Measurements from ENCODE around the gene ZNF506.

The ZNF506 gene

DNA sequence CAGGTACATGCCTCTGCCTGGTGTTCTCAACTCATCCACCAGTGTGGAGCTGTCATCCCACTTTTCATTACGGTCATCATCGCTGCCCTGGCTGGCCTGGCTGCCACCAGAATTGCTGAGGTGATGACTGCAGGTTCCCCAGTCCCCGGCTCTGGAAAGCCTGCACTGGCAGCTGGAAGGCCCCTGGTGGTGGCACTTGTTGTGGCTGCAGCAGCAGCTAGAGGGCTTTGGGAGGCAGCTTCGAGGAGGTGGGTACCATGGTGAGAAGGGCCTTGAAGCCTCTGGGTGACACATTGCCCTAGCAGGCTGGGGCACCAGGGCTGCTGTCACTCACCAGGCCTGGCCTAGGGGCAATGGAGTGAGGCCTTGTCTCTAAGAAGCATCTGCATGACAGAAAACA, 63.4 kb downstream of the ZNF506 start:
- Histone ChIP-seq H3K27me3 (ENCODE audit: control insufficient read depth in 1 of 2, insufficient read depth in 2 of 2, low read length in 2 of 2) (no peaks in the 10 kb centered on the region), H3K9me3 (ENCODE audit: control insufficient read depth in 1 of 2, low read length in 2 of 2) (peaks cover 8 to 10% of the 10 kb centered on the region in 2 donors)

DNA sequence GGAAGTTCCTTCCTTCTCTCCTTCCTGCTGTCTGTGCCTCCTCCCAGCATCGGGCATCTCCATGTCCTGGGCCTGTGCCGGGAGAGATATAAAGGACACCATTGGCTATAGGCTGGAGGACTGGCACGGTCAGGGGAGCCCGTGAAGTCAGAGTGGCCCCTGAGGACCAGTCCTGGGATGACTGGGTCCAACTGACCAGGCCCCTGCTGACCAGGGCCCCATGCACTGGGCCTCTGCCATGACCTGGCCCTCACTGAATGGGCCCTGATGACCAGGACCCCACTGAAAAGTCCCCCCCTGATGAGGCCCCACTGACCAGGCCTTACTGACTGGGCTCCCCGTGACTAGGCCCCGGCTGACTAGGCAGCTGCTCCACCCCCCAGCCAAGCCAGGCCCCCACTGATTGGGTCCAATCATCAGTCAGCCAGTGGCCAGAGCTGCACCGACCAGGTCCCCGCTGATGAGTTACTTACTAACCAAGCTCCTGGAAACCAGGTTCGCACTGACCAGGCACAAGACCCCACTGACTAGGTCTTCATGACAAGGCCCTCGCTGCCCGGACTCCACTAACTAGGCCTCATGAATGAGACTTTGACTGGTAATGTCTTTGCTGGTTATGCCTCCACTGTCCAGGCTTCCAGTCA, 68.7 kb downstream of the ZNF506 start:
- Histone ChIP-seq H3K36me3 (ENCODE audit: control insufficient read depth in 1 of 2, insufficient read depth in 2 of 2, low read length in 2 of 2) (no peaks in the 10 kb centered on the region), H3K4me3 (ENCODE audit: low read depth in 1 of 2, low read length in 2 of 2) (no peak overlapping the region), H3K9me3 (ENCODE audit: control insufficient read depth in 1 of 2, low read length in 2 of 2) (peaks cover 8 to 18% of the 10 kb centered on the region in 2 donors), H3K4me1 (ENCODE audit: control insufficient read depth in 1 of 2, insufficient read depth in 2 of 2, low read length in 2 of 2) (no peaks in the 10 kb centered on the region), H3K27me3 (ENCODE audit: control insufficient read depth in 1 of 2, insufficient read depth in 2 of 2, low read length in 2 of 2) (no peaks in the 10 kb centered on the region), H3K27ac (ENCODE audit: low read depth, low read length) (no peak overlapping the region), H3K9ac (ENCODE audit: low read depth in 1 of 2, low read length in 2 of 2) (no peak overlapping the region)

More for the DNA sequence above, 63.4 kb downstream of the ZNF506 start:
- Histone ChIP-seq H3K4me1 (ENCODE audit: control insufficient read depth in 1 of 2, insufficient read depth in 2 of 2, low read length in 2 of 2) (no peaks in the 10 kb centered on the region), H3K4me3 (ENCODE audit: low read depth in 1 of 2, low read length in 2 of 2) (no peak overlapping the region), H3K36me3 (ENCODE audit: control insufficient read depth in 1 of 2, insufficient read depth in 2 of 2, low read length in 2 of 2) (no peaks in the 10 kb centered on the region), H3K9ac (ENCODE audit: low read depth in 1 of 2, low read length in 2 of 2) (no peak overlapping the region), H3K27ac (ENCODE audit: low read depth, low read length) (no peak overlapping the region)

DNA sequence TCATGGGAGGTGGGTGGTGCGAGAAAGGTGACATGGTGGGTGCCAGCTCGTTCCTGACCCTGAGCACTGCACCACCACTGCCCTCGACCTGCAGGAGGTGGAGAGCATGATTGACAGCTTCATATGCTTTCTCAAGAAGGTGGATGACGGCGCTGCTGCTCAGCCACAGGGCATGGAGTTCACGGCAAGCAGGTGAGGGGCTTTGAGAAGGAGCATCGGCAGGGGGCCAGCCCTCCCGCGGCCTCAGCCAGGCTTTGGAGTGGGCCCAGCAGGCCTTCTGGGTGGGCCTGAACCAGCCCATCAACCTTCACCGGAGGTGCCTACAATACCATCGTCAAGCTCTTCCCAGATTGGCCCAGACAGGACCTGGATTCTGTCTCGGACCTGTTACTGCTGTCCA, 69.7 kb downstream of the ZNF506 start:
- Histone ChIP-seq H3K27ac (ENCODE audit: low read depth, low read length) (no peak overlapping the region), H3K4me1 (ENCODE audit: control insufficient read depth in 1 of 2, insufficient read depth in 2 of 2, low read length in 2 of 2) (no peaks in the 10 kb centered on the region), H3K9me3 (ENCODE audit: control insufficient read depth in 1 of 2, low read length in 2 of 2) (peaks cover 8 to 18% of the 10 kb centered on the region in 2 donors), H3K27me3 (ENCODE audit: control insufficient read depth in 1 of 2, insufficient read depth in 2 of 2, low read length in 2 of 2) (no peaks in the 10 kb centered on the region), H3K4me3 (ENCODE audit: low read depth in 1 of 2, low read length in 2 of 2) (no peak overlapping the region), H3K36me3 (ENCODE audit: control insufficient read depth in 1 of 2, insufficient read depth in 2 of 2, low read length in 2 of 2) (no peaks in the 10 kb centered on the region), H3K9ac (ENCODE audit: low read depth in 1 of 2, low read length in 2 of 2) (no peak overlapping the region)

DNA sequence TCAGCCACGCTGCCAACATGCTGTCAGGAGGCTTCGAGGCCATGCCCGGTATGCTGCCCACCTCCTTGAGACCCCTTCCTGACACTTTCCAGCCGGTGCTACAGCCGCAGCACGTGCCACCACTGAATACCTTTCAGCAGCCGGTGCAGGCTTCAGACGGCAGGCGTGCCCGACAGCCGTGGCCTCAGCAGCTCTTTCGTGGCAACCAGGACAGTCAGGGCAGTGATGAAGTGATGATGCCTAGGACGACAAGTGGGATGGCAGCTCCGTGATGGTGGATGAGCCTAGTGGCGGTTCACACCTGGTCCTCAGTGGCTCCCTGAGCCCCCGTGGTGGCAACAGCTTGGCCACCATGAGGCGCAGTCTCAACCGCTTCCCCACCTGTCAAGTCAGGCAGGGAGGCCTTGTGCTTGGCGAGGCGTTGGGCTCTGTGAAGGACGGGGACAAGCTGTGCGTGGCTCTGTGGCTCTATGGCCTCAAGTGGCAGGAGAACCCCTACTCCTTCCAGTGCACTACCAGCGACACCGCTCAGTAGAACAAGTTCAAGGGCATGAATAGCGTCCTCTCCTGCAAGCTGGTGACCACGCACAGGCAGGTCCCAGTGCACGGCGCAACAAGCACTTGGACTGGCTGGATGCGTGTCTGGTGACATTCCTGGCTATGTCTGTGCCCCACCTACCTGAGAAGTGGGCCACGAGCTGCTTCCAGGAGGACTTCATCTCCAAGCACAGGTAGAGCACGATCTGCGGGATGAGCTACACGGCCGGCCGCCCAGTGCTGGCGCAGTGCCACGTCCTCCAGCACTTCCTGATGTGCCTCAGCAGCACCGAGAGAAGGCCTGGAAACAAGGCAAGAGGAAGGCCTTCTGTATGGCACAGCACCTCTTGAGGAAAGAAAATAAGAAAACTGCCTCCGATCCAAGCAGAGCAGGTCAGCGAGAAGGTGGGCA, 70.4 kb downstream of the ZNF506 start:
- H3K9ac ChIP-seq (ENCODE audit: low read depth in 1 of 2, low read length in 2 of 2) = no peak overlapping the region
- H3K4me1 ChIP-seq (ENCODE audit: control insufficient read depth in 1 of 2, insufficient read depth in 2 of 2, low read length in 2 of 2) = no peaks in the 10 kb centered on the region
- no peak overlapping the region for H3K4me3 ChIP-seq (ENCODE audit: low read depth in 1 of 2, low read length in 2 of 2)
- no peaks in the 10 kb centered on the region for H3K36me3 ChIP-seq (ENCODE audit: control insufficient read depth in 1 of 2, insufficient read depth in 2 of 2, low read length in 2 of 2)
- no peak overlapping the region for H3K27ac ChIP-seq (ENCODE audit: low read depth, low read length)
- no peaks in the 10 kb centered on the region for H3K27me3 ChIP-seq (ENCODE audit: control insufficient read depth in 1 of 2, insufficient read depth in 2 of 2, low read length in 2 of 2)
- peaks cover 8 to 18% of the 10 kb centered on the region in 2 donors for H3K9me3 ChIP-seq (ENCODE audit: control insufficient read depth in 1 of 2, low read length in 2 of 2)

DNA sequence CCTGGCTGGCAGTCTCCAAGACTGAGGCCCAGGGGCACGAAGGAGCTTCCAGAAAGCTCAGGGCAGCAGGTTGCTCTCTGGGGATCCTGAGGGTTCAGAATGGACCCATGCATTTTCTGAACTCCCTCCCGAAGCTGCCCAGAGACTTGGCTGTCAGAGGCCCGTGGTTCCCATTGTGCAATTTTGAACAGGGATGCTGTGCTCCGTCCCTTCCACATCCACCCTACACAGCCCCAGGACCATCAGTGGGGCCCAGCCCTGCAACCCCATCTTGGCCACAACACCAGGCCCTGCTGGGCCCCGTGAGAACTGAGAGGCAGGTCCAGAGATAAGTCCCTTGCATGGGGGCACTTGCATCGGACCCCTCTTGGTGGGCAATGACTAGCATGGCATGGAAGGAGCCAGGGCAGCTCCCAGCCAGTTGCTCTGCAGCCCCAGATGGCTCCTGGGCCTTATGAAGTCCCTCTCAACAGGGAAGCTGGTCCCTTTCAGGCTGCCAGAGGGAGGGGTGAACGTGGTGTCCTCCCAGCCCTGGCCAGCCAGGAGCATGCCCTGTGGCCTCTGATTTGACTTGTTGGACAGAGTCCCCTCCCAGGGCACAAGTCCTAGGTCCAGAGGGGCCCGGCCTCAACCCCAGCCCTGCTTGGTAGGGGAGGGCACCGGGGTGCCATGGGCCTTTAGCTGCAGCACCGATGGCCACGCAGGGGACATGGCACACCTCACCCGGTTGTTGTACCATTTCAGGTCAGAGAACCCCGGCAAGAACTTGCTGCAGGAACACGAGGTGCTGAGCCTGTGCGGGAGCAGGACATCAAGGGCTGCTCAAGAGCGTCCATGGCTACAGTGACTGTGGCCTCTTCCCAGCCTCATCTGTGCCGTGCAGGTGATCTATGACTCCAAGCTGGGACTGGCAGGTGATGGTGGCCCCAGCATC, 71.4 kb downstream of the ZNF506 start:
- Histone ChIP-seq H3K27me3 (ENCODE audit: control insufficient read depth in 1 of 2, insufficient read depth in 2 of 2, low read length in 2 of 2) (no peaks in the 10 kb centered on the region), H3K36me3 (ENCODE audit: control insufficient read depth in 1 of 2, insufficient read depth in 2 of 2, low read length in 2 of 2) (no peaks in the 10 kb centered on the region), H3K9me3 (ENCODE audit: control insufficient read depth in 1 of 2, low read length in 2 of 2) (peaks cover 0 to 18% of the 10 kb centered on the region in 2 donors), H3K4me3 (ENCODE audit: low read depth in 1 of 2, low read length in 2 of 2) (no peak overlapping the region), H3K9ac (ENCODE audit: low read depth in 1 of 2, low read length in 2 of 2) (no peak overlapping the region), H3K27ac (ENCODE audit: low read depth, low read length) (no peak overlapping the region), H3K4me1 (ENCODE audit: control insufficient read depth in 1 of 2, insufficient read depth in 2 of 2, low read length in 2 of 2) (no peaks in the 10 kb centered on the region)

DNA sequence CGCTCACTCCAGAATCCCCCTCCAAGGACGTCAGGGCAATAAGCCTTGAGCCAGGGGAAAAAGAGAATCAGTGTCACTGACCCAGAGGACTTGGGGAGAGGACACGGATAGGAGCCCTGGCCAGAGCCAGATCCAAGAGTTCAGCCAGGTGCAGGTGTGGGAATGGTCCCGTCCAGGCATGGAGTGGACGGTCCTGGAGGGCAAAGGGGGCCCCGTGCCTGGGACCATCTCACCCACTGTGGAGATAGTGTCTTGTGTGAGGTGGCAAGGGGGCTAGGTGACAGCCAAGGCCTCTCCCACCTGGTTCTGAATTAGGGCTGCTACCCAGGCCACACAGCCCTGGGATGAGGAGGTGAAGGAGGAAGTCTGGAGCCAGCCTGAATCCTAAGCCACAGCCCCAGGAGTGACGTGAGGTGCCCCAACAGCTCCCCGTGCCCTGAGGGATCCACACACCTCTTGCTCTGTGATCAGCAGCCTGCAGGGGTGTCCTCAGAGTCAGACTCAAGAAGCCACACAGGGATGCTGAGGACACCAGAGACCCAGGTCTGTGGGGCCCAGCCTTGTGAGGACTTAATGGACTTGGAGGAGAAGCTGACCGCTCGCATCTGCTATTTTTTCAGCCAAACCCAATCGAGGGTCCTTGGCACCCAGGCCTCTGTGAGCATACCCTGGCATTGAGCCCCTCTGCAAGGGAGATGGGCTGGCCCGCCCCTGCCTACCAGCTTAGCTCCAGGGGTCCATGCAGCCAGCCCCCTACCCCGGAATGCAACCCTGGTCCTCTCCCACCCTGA, 72.2 kb downstream of the ZNF506 start:
- Histone ChIP-seq H3K9me3 (ENCODE audit: control insufficient read depth in 1 of 2, low read length in 2 of 2) (peaks cover 0 to 18% of the 10 kb centered on the region in 2 donors), H3K27ac (ENCODE audit: low read depth, low read length) (no peak overlapping the region), H3K36me3 (ENCODE audit: control insufficient read depth in 1 of 2, insufficient read depth in 2 of 2, low read length in 2 of 2) (no peaks in the 10 kb centered on the region), H3K9ac (ENCODE audit: low read depth in 1 of 2, low read length in 2 of 2) (no peak overlapping the region), H3K4me3 (ENCODE audit: low read depth in 1 of 2, low read length in 2 of 2) (no peak overlapping the region), H3K4me1 (ENCODE audit: control insufficient read depth in 1 of 2, insufficient read depth in 2 of 2, low read length in 2 of 2) (no peaks in the 10 kb centered on the region), H3K27me3 (ENCODE audit: control insufficient read depth in 1 of 2, insufficient read depth in 2 of 2, low read length in 2 of 2) (no peaks in the 10 kb centered on the region)

DNA sequence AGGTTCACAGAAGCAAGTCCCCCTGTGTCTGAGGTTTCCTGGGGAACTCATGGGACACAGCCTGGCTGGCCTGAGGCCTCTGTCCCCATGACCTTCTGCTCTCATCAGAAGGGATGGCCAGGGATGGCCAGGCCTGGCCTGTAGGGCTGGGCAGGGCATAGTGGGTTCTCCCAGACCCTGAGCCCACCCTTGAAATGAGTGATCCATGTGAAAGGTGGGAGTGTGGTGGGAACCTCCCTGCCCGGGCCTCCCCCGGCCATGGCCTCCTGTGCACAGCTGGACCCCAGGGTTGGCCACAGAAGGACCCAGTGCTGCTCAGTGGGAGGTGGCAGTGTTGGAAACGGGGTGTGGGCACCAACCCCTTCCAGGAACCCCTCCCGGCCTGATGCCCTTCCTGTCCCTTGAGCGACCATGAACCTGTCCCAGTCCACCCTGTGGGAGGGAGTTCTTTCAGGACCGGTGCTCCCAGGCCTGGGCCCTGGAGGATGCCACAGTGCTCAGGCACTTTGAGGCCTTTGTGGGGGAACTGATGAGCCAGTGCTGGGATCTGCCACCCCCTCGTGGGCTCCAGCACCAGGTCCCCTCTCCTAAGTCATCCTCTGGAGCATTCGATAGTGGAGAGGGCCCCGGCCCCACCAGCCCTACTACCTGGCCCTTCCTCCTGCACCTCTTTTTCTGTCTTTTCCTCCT, 73.2 kb downstream of the ZNF506 start:
- Histone ChIP-seq H3K36me3 (ENCODE audit: control insufficient read depth in 1 of 2, insufficient read depth in 2 of 2, low read length in 2 of 2) (no peaks in the 10 kb centered on the region), H3K4me1 (ENCODE audit: control insufficient read depth in 1 of 2, insufficient read depth in 2 of 2, low read length in 2 of 2) (no peaks in the 10 kb centered on the region), H3K27ac (ENCODE audit: low read depth, low read length) (no peak overlapping the region), H3K9me3 (ENCODE audit: control insufficient read depth in 1 of 2, low read length in 2 of 2) (peaks cover 0 to 13% of the 10 kb centered on the region in 2 donors), H3K4me3 (ENCODE audit: low read depth in 1 of 2, low read length in 2 of 2) (no peak overlapping the region), H3K9ac (ENCODE audit: low read depth in 1 of 2, low read length in 2 of 2) (no peak overlapping the region), H3K27me3 (ENCODE audit: control insufficient read depth in 1 of 2, insufficient read depth in 2 of 2, low read length in 2 of 2) (no peaks in the 10 kb centered on the region)

DNA sequence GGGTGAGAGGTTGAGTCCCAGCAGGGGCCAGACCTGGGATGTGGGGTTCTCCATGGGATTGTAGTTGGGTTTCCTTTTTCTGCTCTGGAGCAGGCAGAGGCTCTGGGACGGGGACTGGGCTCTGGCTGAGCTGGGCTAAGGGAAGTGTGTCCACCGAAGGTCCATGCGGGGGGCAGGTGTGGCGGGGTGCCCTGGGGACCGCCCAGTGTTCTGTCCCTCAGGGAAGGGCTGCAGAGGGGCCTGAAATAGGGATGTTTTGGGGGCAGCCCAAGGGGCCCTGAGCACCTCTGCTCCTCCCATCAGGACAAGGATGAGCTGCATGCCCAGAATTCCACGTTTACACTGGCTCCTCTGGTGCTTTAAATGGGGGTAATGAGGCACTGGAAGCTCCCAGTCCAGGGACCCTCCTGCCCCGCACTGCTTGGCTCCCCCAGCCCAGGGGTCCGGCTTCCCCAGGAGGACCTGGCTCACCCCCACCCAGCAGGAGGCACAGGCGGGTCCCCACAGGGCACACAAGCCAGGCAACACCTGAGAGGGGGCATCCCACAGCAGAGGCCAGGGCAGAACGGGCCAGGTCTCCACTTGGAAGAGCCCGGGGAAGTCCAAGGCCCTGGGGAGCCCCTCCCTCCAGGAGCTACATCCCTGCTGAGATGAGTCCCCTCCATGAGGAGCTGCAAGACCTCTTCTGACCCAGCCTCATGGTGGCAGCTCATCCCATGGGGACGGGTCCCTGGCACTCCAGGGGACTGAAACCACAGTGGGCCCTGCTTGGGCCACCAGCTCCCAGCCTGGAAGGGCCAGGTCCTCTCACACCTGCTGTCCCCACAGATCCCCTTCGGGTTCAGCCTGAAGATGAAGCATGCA, 74.0 kb downstream of the ZNF506 start:
- H3K9ac ChIP-seq (ENCODE audit: low read depth in 1 of 2, low read length in 2 of 2) = no peak overlapping the region
- H3K27me3 ChIP-seq (ENCODE audit: control insufficient read depth in 1 of 2, insufficient read depth in 2 of 2, low read length in 2 of 2) = no peaks in the 10 kb centered on the region
- peaks cover 0 to 15% of the 10 kb centered on the region in 2 donors for H3K9me3 ChIP-seq (ENCODE audit: control insufficient read depth in 1 of 2, low read length in 2 of 2)
- H3K27ac ChIP-seq (ENCODE audit: low read depth, low read length) = no peak overlapping the region
- no peaks in the 10 kb centered on the region for H3K4me1 ChIP-seq (ENCODE audit: control insufficient read depth in 1 of 2, insufficient read depth in 2 of 2, low read length in 2 of 2)
- no peaks in the 10 kb centered on the region for H3K36me3 ChIP-seq (ENCODE audit: control insufficient read depth in 1 of 2, insufficient read depth in 2 of 2, low read length in 2 of 2)
- H3K4me3 ChIP-seq (ENCODE audit: low read depth in 1 of 2, low read length in 2 of 2) = no peak overlapping the region

Data from duodenal mucosa (tissue), 2 donors.